Stimulated activated CD4-positive, alpha-beta T cell treated with anti-CD3 and anti-CD28 coated beads, Interleukin-1b, Interleukin-23, amount 100 ng/mL, for 24 hours (primary cell): ENCODE results near the gene AGBL4.

ENCODE experiments used
- DNase-seq, 4 experiments: peaks; one replicate each; pipeline ENCODE4 v3.0.0-alpha.2; 2020; ENCODE audit warnings: low read depth in 4 of 4, low spot score in 1 of 4

The AGBL4 gene

GRCh38 chr1:48691429-48692001 lies 1332.2 kb downstream of the AGBL4 start:
- no peak for DNase-seq

- DNase-seq: no peak
These were observed 1335.5 kb downstream of the AGBL4 start for GRCh38 chr1:48688102-48688760.

- no peak for DNase-seq
These were observed 1336.3 kb downstream of the AGBL4 start for GRCh38 chr1:48687282-48688045.

GRCh38 chr1:48686159-48686558 lies 1337.6 kb downstream of the AGBL4 start:
- DNase-seq: no peak

- DNase-seq: no peak
These were observed 1339.4 kb downstream of the AGBL4 start for GRCh38 chr1:48684381-48684780.

- DNase-seq: no peak
These were observed 1339.9 kb downstream of the AGBL4 start for GRCh38 chr1:48683839-48684238.

- no peak for DNase-seq
These were observed 1342.1 kb downstream of the AGBL4 start for GRCh38 chr1:48681476-48682305.

GRCh38 chr1:48680411-48681035 lies 1343.2 kb downstream of the AGBL4 start:
- no peak for DNase-seq

- no peak for DNase-seq
These were observed 1343.9 kb downstream of the AGBL4 start for GRCh38 chr1:48679859-48680258.

- no peak for DNase-seq
These were observed 1344.8 kb downstream of the AGBL4 start for GRCh38 chr1:48678710-48679505.

GRCh38 chr1:48677306-48678287 lies 1346.2 kb downstream of the AGBL4 start:
- peak in 3 of 4 experiments; percentile 4 to 32 (median 10) for DNase-seq

GRCh38 chr1:48676822-48677221 lies 1346.9 kb downstream of the AGBL4 start:
- no peak for DNase-seq

GRCh38 chr1:48676376-48676775 lies 1347.4 kb downstream of the AGBL4 start:
- DNase-seq: no peak

GRCh38 chr1:48675251-48675650 lies 1348.5 kb downstream of the AGBL4 start:
- DNase-seq: no peak

GRCh38 chr1:48674641-48675040 lies 1349.1 kb downstream of the AGBL4 start:
- no peak for DNase-seq

- DNase-seq: no peak
These were observed 1350.2 kb downstream of the AGBL4 start for GRCh38 chr1:48673332-48674105.

GRCh38 chr1:48671578-48671977 lies 1352.2 kb downstream of the AGBL4 start:
- no peak for DNase-seq
